ENCODE results near the gene RGS14. TPM values are rescaled to one million over a fixed set of nuclear protein-coding genes. Genes with fewer than 3 reads are reported as not detected.

The RGS14 gene
- 17.3 TPM for total RNA-seq

GRCh38 chr5:177357459-177358351 lies at the start of gene RGS14:
TSS of gene RGS14 (plus strand) at chr5:177357924. CDS start at chr5:177358025, 101 bp downstream.
- DNase-seq (ENCODE audit: low spot score) = no peak

GRCh38 chr5:177308740-177309139 lies 49.0 kb upstream of the RGS14 start:
- DNase-seq (ENCODE audit: low spot score) = no peak

GRCh38 chr5:177309351-177310191 lies 48.2 kb upstream of the RGS14 start:
- DNase-seq (ENCODE audit: low spot score) = no peak

DNA sequence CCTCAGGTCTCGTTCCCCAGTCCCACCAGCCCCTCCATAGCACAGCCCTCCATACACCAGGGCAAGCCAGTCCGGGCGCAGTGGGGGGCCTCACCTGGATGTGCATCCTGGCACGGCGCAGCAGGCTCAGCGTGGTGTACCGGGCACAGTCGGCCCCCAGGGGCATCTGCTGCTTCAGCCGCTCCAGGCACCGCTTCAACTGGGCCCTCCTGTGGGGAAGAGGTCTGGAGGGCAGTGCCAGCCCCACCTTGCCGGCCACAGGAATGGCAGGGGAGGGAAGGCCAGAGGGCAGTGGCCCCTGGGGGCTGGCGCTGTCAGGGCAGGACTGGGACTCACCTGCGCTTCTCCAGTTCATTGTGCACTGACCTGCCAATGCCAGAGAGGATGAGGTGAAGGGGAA lies 47.4 kb upstream of the RGS14 start:
- no peak for DNase-seq (ENCODE audit: low spot score)

DNA sequence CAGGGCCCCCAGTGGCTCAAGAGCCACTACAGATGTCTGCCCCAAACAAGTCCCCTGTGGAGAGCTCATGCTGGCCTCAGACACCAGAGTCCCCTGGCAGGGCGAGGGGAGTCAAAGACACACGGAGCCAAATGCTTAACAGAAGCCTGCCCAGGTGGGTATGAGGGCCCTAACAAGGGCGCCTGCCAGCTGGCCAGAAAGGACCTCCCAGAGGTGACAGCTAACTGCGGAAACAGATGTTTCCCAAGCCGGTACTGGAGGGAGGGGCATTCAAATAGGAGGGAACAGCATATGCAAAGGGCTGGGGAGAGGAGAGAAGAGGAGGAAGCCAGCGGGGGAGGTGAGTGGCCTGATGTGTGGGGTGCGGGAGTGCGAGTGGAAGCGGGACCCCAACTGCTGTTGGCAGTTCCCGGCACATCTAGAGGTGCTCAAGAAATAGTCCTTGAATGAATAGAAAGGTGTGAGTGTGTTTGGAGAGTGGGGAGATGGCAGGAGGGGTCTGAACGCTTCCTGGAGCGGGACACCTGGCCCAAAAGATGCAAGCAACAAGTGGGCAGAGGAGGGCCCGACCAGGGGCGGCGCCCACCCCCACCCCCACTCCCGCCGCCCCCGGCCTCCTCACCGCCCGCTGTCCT lies 46.9 kb upstream of the RGS14 start:
- no peak for DNase-seq (ENCODE audit: low spot score)

- DNase-seq (ENCODE audit: low spot score) = no peak
These were observed 46.4 kb upstream of the RGS14 start for GRCh38 chr5:177311392-177311722.

DNA sequence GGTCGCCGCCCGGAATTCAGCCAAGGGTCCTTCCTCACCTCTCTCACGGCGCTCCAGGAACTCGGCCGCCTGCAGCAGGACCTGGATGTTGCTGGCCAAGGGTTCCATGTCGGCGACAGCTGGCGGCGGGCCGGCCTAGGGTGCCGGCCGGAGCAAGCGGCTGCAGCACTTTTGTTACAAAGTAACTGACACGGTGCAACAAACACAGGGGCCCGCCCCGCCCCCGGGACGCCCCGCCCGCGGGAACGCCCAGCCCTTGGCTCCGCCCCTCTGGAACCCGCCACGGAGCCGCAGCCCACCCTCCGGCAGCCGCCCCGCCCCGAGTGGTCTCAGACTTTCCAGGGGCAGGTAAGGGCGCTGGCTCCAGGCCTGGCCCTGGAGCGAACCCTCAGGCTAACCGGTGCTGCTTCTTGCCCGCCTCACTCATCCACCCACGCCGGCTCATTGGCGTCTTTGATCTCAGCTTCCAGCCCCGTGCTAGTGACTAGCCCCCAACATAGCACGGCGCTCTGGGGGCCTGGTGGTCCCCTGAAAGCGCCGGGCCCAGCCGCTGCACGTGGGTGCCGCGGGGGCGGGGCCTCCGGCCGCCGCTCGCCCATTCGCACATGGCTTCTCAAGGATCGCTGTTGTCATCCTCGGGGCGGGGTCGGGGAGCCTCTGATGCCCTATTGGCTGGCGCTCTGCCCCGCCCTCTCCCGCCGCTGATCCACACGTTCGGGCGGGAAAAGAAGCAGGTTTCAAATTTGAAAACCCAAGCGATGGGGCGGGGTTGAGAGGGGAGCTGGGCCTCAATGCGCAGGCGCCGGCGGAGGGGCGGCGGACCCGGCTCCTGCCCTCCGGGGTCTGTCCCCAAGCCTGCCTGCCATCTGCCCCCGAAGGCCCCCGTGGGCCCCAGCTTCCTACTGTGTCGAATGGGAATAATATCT lies 45.7 kb upstream of the RGS14 start, which contains the start of gene MXD3:
MXD3 (minus strand) TSS at position 176 of the 926 bp plus-strand sequence; CDS start at position 108, 68 bp downstream.
- DNase-seq (ENCODE audit: low spot score) = peak; percentile 96

DNA sequence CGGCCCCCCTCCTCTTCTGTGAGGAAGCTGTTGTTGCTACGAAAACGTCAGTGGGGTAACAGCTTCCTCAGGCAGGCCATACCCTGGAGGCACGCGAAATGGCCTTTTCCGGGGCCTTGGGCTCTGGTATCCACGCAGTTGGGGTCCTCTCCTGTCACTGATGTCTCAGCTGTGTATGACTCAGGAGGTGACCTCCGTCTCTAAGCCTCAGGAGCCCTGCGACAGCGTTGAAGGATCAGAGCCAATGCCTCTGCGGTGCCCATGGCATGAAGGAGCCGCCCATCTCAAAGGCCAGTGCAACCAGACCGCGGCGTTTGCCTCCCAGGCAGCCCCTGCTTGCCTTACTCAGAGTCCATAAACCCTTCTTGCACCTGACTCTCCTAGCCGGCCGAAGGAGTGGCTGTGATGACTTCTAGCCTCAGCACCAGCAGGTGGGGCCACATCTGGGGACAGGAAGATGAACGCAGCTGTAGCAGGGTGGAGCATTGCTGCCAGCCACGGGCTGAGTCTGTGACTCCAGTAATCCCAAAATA lies 45.0 kb upstream of the RGS14 start:
- no peak for DNase-seq (ENCODE audit: low spot score)

GRCh38 chr5:177313561-177314259 lies 44.0 kb upstream of the RGS14 start:
- no peak for DNase-seq (ENCODE audit: low spot score)

- DNase-seq (ENCODE audit: low spot score) = no peak
These were observed 43.1 kb upstream of the RGS14 start for GRCh38 chr5:177314376-177315342.

GRCh38 chr5:177315411-177315810 lies 42.3 kb upstream of the RGS14 start:
- DNase-seq (ENCODE audit: low spot score) = no peak

DNA sequence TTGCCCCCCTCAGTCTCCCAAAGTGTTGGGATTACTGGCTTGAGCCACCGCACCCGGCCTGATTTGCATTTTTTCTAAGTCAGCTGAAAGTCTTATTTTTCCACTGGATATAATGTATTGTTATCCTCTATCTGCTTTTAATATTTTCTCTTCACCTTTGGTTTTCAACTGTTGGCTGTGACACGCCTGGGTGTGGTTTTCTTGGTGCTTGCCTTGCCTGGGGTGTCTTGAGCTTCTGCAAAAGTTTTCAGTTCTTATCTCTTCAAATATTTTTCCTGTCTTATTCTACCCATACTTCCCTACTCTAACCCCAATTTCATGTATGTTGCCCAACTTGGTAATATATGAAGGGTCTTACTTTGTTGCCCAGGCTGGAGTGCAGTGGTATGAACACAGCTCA lies 41.7 kb upstream of the RGS14 start:
- no peak for DNase-seq (ENCODE audit: low spot score)

DNA sequence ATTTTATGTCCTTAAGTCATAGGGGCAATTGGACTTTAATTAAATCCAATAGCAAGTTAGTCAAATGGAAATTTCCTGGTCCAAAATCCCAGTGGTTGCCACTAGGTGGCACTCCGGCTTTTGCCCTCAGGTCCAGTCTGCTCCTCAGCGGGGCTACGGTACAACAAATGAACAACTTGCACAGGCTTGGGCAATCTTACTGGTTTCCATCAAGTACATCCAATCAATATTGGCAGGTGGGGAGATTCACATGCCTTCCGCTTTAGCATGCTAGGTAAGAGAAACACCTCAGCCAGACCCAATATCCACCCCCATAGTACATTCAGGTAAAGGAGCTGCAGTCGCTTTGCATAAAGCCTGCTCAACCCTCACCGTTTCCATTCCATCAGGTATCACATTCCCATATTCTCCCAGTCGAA lies 39.8 kb upstream of the RGS14 start:
- DNase-seq (ENCODE audit: low spot score) = peak; percentile 83

DNA sequence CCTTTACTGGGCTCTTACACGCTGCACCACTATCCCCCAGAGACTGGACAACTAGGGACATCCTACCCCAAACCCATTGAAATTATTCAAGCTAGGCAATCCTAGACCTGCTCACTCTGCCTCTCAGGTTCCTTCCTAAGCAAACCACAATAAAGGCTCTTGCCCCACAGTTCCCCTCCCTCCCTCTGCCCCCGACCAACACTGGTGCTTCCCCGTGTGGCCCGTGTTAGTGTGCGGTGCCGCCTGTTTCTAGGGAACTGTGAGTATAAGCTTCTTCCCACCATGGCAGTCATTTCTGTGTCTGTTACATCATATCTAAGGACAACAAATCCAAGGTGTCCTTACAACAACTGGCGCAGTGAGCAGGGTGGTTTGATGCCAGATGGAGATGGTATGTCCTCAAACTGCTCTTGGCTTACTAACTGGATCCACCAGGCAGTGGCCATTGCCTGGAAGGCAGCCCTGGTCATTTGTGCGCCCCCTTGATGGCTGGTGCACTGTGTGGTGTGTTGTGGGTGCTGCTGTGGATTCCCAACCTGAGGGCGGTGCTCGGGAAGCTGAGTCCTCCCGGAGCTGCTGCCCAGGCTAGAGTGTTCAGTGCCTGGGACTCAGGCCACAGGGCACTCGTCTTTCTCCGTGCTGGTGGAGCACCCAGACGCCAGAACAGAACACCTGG lies 37.7 kb upstream of the RGS14 start:
- no peak for DNase-seq (ENCODE audit: low spot score)

DNA sequence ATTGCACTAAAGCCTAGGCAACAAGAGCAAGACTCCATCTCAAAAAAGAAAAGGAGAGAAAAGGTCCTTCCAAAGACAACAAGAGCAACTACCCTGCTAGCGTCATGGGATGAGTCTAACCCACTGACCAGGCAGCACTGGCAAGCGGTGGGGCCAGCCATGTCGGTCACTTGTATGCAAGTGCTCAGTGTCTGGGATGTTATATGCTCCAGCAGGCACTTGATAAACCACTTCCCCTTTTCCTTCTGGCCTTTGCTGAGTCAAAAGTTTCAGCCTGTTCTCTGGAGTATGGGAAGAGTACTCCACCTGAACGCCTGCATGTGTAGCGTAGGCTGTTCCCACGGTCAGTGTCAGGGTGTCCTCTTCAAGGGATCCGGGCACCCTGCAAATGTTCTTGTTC lies 36.8 kb upstream of the RGS14 start:
- no peak for DNase-seq (ENCODE audit: low spot score)

- no peak for DNase-seq (ENCODE audit: low spot score)
These were observed 31.8 kb upstream of the RGS14 start for GRCh38 chr5:177325868-177326381.

DNA sequence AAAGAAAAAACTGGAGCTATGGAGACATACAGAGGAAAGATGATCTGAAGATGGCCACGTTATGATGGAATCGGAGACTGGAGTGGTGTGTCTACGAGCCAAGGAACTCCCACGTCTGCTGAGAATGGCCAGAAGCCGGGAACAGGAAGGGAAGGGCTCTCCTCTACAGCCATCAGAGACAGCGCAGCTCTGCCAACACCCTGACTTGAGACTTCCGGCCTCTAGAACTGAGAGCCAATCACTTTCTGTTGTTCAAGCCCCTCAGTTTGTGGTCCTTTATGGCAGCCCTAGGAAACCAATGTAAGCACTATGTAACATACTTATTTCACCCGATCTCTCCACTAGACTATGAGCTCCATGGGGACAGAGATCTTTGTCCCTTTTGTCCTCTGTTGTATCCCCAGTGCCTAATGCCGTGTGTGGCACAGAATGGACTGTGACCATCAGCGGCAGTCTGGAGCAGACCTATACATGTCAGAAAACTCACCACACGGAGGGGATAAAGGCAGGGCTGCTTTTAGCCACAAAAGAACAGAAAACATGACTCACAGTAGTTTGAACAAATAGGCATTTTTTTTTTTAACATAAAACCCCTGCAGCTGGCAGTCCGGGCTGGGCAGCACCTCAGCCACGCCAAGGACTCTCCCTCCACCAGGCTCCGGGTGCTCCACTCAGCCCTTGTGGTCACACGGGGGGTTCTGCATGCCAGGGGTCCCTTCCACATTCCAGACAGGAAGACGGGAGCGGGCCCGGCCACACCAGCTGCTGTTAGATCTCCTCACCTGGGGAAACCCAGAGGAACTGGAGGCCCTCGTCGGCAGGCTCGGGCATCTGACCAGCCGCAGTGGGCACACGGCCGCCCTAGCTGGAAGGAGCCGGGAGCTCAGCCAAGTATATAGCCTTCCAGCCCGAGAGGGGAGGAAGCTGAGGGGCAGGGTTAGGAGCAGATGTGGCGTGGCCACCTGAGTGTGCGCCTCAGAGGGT lies 29.9 kb upstream of the RGS14 start:
- DNase-seq (ENCODE audit: low spot score) = no peak
